Calu3 (cell line): ENCODE measurements around the gene SLC16A5. TPM values are rescaled to one million over a fixed set of nuclear protein-coding genes. Genes with fewer than 3 reads are reported as not detected.

Source experiments
- BruUV-seq: library from RNA; stranded (reverse); fragments of 400-500 nt; replicated peaks from 2 replicates; lab custom pipeline; 2021; lab: Mats Ljungman, UMichigan
- CTCF ChIA-PET: fragments of 300-600 bp; sonication (Branson Sonifier 250); formaldehyde crosslinking; loops from one replicate; lab custom pipeline; 2022; ENCODE audit warnings: antibody characterized with exemption; lab: Charles Lee
- DNase-seq: peaks from one replicate; pipeline ENCODE4 v3.0.0; 2022
- H3K27ac Mint-ChIP-seq: one replicate; pipeline ENCODE4 v1.8.0; 2022; ENCODE audit warnings: mixed read lengths; ENCODE audit not compliant: unreplicated experiment
- H3K27me3 Mint-ChIP-seq: one replicate; pipeline ENCODE4 v1.8.0; 2022; ENCODE audit warnings: mixed read lengths; ENCODE audit not compliant: unreplicated experiment
- H3K36me3 Mint-ChIP-seq: one replicate; pipeline ENCODE4 v1.8.0; 2022; ENCODE audit warnings: mild to moderate bottlenecking, moderate library complexity, mixed read lengths; ENCODE audit not compliant: insufficient read depth, unreplicated experiment
- H3K4me1 Mint-ChIP-seq: one replicate; pipeline ENCODE4 v1.8.0; 2022; ENCODE audit warnings: mild to moderate bottlenecking, low read depth, mixed read lengths; ENCODE audit not compliant: unreplicated experiment
- H3K4me3 Mint-ChIP-seq: one replicate; pipeline ENCODE4 v1.8.0; 2022; ENCODE audit warnings: mild to moderate bottlenecking, low read depth, moderate library complexity, mixed read lengths; ENCODE audit not compliant: unreplicated experiment
- H3K9me3 Mint-ChIP-seq: one replicate; pipeline ENCODE4 v1.8.0; 2022; ENCODE audit warnings: low read depth, mixed read lengths; ENCODE audit not compliant: unreplicated experiment
- CTCF ChIP-seq: fragments of 200-600 bp; IDR thresholded peaks from one replicate; pipeline ENCODE4 v1.8.0; 2022; ENCODE audit warnings: antibody characterized with exemption; ENCODE audit not compliant: unreplicated experiment
- intact Hi-C: fragments of 100-400 bp; cut with micrococcal nuclease; formaldehyde crosslinking; loops from one replicate; pipeline ENCODE4 v1.10.0; 2022; ENCODE audit not compliant: unreplicated experiment
- total RNA-seq: library from RNA; stranded (reverse); gene quantifications from 2 replicates; pipeline ENCODE4 v1.2.3, GENCODE V29; 2022

The SLC16A5 gene
- total RNA-seq, 1 experiment from 2014 or later = 124 TPM

GRCh38 chr17:75063201-75063600 lies 24.6 kb upstream of the SLC16A5 start:
- no peak for TF ChIP-seq CTCF
- no peak for DNase-seq
- CTCF ChIA-PET = interaction anchor here (0.6 to 1.3 kb wide), 2 partner anchors 16 to 145 kb away, joined by 3 read pairs; no protein-coding TSS in a partner anchor
- Mint-ChIP-seq H3K4me1 (no peaks in the 10 kb centered on the region), H3K27me3 (no peaks in the 10 kb centered on the region), H3K4me3 (no peak overlapping the region), H3K27ac (no peak overlapping the region), H3K9me3 (no peaks in the 10 kb centered on the region), H3K36me3 (peaks cover 39% of the 10 kb centered on the region)
- no TSS peak for BruUV-seq
- intact Hi-C loops = no loop called here

GRCh38 chr17:75063626-75064025 lies 24.1 kb upstream of the SLC16A5 start:
- no peaks in the 10 kb centered on the region for H3K27me3 Mint-ChIP-seq
- intact Hi-C loops = no loop called here
- no peak for TF ChIP-seq CTCF
- H3K27ac Mint-ChIP-seq = no peak overlapping the region
- H3K9me3 Mint-ChIP-seq = no peaks in the 10 kb centered on the region
- no peak overlapping the region for H3K4me3 Mint-ChIP-seq
- no peak for DNase-seq
- peaks cover 39% of the 10 kb centered on the region for H3K36me3 Mint-ChIP-seq
- H3K4me1 Mint-ChIP-seq = no peaks in the 10 kb centered on the region
- CTCF ChIA-PET = interaction anchor here (0.6 to 1.3 kb wide), 2 partner anchors 15 to 144 kb away, joined by 3 read pairs; no protein-coding TSS in a partner anchor
- no TSS peak for BruUV-seq

- Mint-ChIP-seq H3K4me3 (no peak overlapping the region), H3K36me3 (peaks cover 39% of the 10 kb centered on the region), H3K4me1 (no peaks in the 10 kb centered on the region), H3K27me3 (no peaks in the 10 kb centered on the region), H3K9me3 (no peaks in the 10 kb centered on the region), H3K27ac (no peak overlapping the region)
- no peak for TF ChIP-seq CTCF
- no peak for DNase-seq
- no TSS peak for BruUV-seq
- intact Hi-C loops = no loop called here
- CTCF ChIA-PET = interaction anchor here (1.3 kb wide), 1 partner anchor 15 kb away, joined by 3 read pairs; no protein-coding TSS in a partner anchor
Observed at GRCh38 chr17:75064040-75064439, 23.7 kb upstream of the SLC16A5 start.

GRCh38 chr17:75064460-75064859 lies 23.3 kb upstream of the SLC16A5 start:
- intact Hi-C loops = no loop called here
- Mint-ChIP-seq H3K9me3 (no peaks in the 10 kb centered on the region), H3K27ac (no peak overlapping the region), H3K4me1 (no peaks in the 10 kb centered on the region), H3K27me3 (no peaks in the 10 kb centered on the region), H3K36me3 (peaks cover 39% of the 10 kb centered on the region), H3K4me3 (no peak overlapping the region)
- CTCF ChIA-PET = interaction anchor here (1.0 kb wide), 1 partner anchor 46 kb away, joined by 3 read pairs; the partner anchor contains the start of gene ARMC7
- DNase-seq = no peak
- no peak for TF ChIP-seq CTCF
- BruUV-seq = no TSS peak
